Uterus (tissue), 2 donors: ENCODE data around the gene MECP2.

Source experiments
- CTCF ChIP-seq, 4 experiments: fragments of 200-600 bp in 2 of 4; fragments of 450-650 bp in 2 of 4; sonication (generic) in 2 of 4; IDR thresholded peaks; one replicate each; pipeline ENCODE4 v1.5.1; 2016 to 2019; ENCODE audit warnings: antibody characterized with exemption in 4 of 4, mild to moderate bottlenecking in 2 of 4, moderate library complexity in 1 of 4
- POLR2A ChIP-seq, 2 donors: fragments of 450-650 bp; IDR thresholded peaks; one replicate each; pipeline ENCODE4 v1.6.1; 2016; ENCODE audit warnings: antibody characterized with exemption in 2 of 2, mild to moderate bottlenecking in 1 of 2, moderate library complexity in 1 of 2

- TF ChIP-seq CTCF (IDR thresholded peaks at IDR 0.05) (no peak), POLR2A (IDR thresholded peaks at IDR 0.05) (no peak)
These were observed 73.2 kb downstream of the MECP2 start for GRCh38 chrX:154024271-154024670.
